ENCODE measurements around the gene MEIS1.

Gene MEIS1

DNA sequence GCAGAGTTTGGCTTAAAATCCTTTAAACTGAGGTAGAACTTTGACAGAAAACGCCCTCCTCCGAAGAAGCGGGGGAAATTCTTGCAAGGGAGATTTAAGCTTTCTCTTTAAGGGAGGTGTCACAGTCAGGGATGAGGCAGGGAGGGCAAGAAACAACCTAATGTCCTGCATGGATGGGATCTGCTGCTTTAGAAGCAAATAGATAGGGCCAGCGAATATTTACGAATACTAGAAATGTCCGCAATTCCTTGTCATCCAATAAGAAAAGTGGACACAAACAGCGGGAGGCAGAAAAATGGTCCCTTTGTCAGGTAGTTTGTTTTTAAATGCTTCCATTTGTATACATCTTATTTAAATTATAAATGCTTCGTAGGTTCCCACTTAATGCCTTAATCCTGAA lies 12.0 kb downstream of the MEIS1 start:
- H2AK5ac ChIP-seq (ENCODE audit: low read length) = no peak overlapping the region
- H3K4me3 ChIP-seq (ENCODE audit: low read depth, low read length) = no peak overlapping the region
- no peak overlapping the region for H2AFZ ChIP-seq (ENCODE audit: insufficient read depth, low read length, poor library complexity)
- H4K12ac ChIP-seq (ENCODE audit: low read depth, low read length) = no peak overlapping the region
- peaks cover 26% of the 10 kb centered on the region for H3K79me1 ChIP-seq (ENCODE audit: low read length)
- no peak overlapping the region for H4K91ac ChIP-seq (ENCODE audit: low read depth, low read length)
- H3K9me3 ChIP-seq (ENCODE audit: insufficient read depth, low read depth, low read length) = no peaks in the 10 kb centered on the region
- peaks cover 16% of the 10 kb centered on the region for H3K79me2 ChIP-seq (ENCODE audit: control insufficient read depth, insufficient read depth, low read length, poor library complexity)
- DNase-seq = no peak
- peak overlapping the region; percentile 46 for H3K4me2 ChIP-seq (ENCODE audit: low read length)
- H3K4ac ChIP-seq (ENCODE audit: low read depth, low read length) = no peak overlapping the region
- no peak overlapping the region for H3K23ac ChIP-seq (ENCODE audit: low read length)
- peaks cover 5 to 7% of the 10 kb centered on the region in 2 experiments for H3K36me3 ChIP-seq (ENCODE audit: control insufficient read depth in 1 of 2, insufficient read depth in 2 of 2, low read length in 2 of 2)
- no peak overlapping the region for H2BK5ac ChIP-seq (ENCODE audit: low read depth, low read length, poor library complexity)
- H3K14ac ChIP-seq (ENCODE audit: low read length) = no peak overlapping the region
- no peak overlapping the region for H4K8ac ChIP-seq (ENCODE audit: low read depth, low read length)
- no peak overlapping the region for H2BK12ac ChIP-seq (ENCODE audit: low read length)
- H2BK120ac ChIP-seq (ENCODE audit: insufficient read depth, low read length, poor library complexity) = no peak overlapping the region
- WGBS (ENCODE audit: extremely low coverage, insufficient coverage, insufficient read length) = no CpG with 5 or more reads among the region's 8 CpGs
- H3K27ac ChIP-seq (ENCODE audit: low read depth, low read length) = no peak overlapping the region
- peaks cover 21 to 26% of the 10 kb centered on the region in 2 experiments for H3K4me1 ChIP-seq (ENCODE audit: control insufficient read depth in 1 of 2, insufficient read depth in 2 of 2, low read length in 2 of 2)
- no peak overlapping the region for H3K9ac ChIP-seq (ENCODE audit: low read length)
- H3K27me3 ChIP-seq (ENCODE audit: insufficient read depth, low read length) = no peaks in the 10 kb centered on the region
- H3K18ac ChIP-seq (ENCODE audit: low read length) = no peak overlapping the region

DNA sequence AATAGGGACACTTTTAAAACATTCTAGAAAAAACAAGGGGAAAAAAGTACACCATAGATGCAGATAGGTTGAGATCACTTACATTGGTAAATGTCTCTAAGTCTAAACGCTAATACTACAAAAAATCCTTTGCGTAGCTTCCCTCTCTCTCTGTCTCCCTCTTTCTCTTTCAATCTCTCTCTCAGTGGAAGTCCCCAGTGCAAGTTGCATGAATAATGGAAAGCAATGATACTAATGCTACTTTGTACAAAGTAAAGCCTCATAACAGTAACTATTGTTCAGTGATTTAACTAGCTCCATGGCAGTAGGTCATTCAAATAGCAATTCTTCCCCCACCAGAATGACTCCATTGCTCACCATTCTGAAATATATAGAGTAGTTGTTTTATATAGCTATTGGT lies 12.8 kb downstream of the MEIS1 start:
- Histone ChIP-seq H4K91ac (ENCODE audit: low read depth, low read length) (no peak overlapping the region), H4K8ac (ENCODE audit: low read depth, low read length) (no peak overlapping the region), H3K18ac (ENCODE audit: low read length) (no peak overlapping the region), H3K4ac (ENCODE audit: low read depth, low read length) (no peak overlapping the region), H2BK12ac (ENCODE audit: low read length) (no peak overlapping the region), H3K4me2 (ENCODE audit: low read length) (no peak overlapping the region), H3K9me3 (ENCODE audit: insufficient read depth, low read depth, low read length) (no peaks in the 10 kb centered on the region), H3K79me2 (ENCODE audit: control insufficient read depth, insufficient read depth, low read length, poor library complexity) (peaks cover 16% of the 10 kb centered on the region), H4K12ac (ENCODE audit: low read depth, low read length) (no peak overlapping the region), H3K23ac (ENCODE audit: low read length) (no peak overlapping the region), H3K14ac (ENCODE audit: low read length) (no peak overlapping the region), H3K36me3 (ENCODE audit: control insufficient read depth in 1 of 2, insufficient read depth in 2 of 2, low read length in 2 of 2) (peaks cover 5 to 7% of the 10 kb centered on the region in 2 experiments), H3K4me1 (ENCODE audit: control insufficient read depth in 1 of 2, insufficient read depth in 2 of 2, low read length in 2 of 2) (peaks cover 21 to 26% of the 10 kb centered on the region in 2 experiments), H3K4me3 (ENCODE audit: low read depth, low read length) (no peak overlapping the region), H2BK120ac (ENCODE audit: insufficient read depth, low read length, poor library complexity) (no peak overlapping the region), H3K79me1 (ENCODE audit: low read length) (peaks cover 26% of the 10 kb centered on the region), H3K9ac (ENCODE audit: low read length) (no peak overlapping the region), H2AK5ac (ENCODE audit: low read length) (no peak overlapping the region), H2AFZ (ENCODE audit: insufficient read depth, low read length, poor library complexity) (no peak overlapping the region), H3K27me3 (ENCODE audit: insufficient read depth, low read length) (no peaks in the 10 kb centered on the region), H2BK5ac (ENCODE audit: low read depth, low read length, poor library complexity) (no peak overlapping the region), H3K27ac (ENCODE audit: low read depth, low read length) (no peak overlapping the region)
- WGBS (ENCODE audit: extremely low coverage, insufficient coverage, insufficient read length) = no CpG with 5 or more reads among the region's 2 CpGs
- no peak for DNase-seq

DNA sequence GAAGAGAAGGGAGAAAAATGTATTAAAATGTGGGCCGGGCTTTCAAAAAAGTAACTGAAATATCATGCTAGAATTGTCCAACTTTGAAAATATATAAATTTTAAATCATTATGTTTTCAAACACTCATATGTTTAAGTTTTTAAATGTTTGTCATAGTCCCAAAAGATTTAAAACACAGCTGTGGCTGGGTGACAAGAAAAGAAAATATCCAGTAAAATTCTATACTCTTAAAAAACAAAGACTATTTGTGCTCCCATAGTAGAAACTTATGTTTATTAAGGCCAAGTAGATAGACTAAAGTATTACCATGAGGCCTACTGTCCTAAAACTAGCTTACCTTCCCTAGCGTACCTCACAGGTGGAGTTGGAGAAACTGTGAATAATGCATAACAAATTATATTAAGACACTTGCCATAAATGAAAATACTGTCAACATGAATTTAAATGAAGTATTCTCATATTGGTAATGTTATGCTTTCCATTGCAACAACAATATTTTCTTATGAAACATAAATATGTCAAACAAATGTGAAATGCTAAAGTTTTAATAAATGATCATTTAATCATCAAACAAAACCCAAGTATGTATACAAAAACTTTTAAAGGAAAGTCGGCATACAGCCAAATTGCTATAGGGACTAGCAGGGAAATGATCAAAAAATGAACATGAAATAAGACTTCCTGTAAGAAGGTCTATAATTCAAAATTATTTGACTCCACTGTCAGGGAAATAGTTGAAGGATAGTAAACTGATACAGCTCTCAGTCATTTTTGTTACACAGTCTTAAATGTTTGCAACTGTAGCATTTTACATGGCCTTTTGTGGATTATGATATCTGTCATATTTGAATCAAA lies 13.4 kb downstream of the MEIS1 start:
- no peak overlapping the region for H3K14ac ChIP-seq (ENCODE audit: low read length)
- no peak overlapping the region for H2BK5ac ChIP-seq (ENCODE audit: low read depth, low read length, poor library complexity)
- no peak overlapping the region for H3K4ac ChIP-seq (ENCODE audit: low read depth, low read length)
- peaks cover 16% of the 10 kb centered on the region for H3K79me2 ChIP-seq (ENCODE audit: control insufficient read depth, insufficient read depth, low read length, poor library complexity)
- no peak overlapping the region for H2AK5ac ChIP-seq (ENCODE audit: low read length)
- no peak overlapping the region for H4K91ac ChIP-seq (ENCODE audit: low read depth, low read length)
- H2BK12ac ChIP-seq (ENCODE audit: low read length) = no peak overlapping the region
- H3K4me2 ChIP-seq (ENCODE audit: low read length) = no peak overlapping the region
- no peak overlapping the region for H3K9ac ChIP-seq (ENCODE audit: low read length)
- H3K36me3 ChIP-seq (ENCODE audit: control insufficient read depth in 1 of 2, insufficient read depth in 2 of 2, low read length in 2 of 2) = peaks cover 5 to 7% of the 10 kb centered on the region in 2 experiments
- H3K4me3 ChIP-seq (ENCODE audit: low read depth, low read length) = no peak overlapping the region
- no peak overlapping the region for H3K23ac ChIP-seq (ENCODE audit: low read length)
- DNase-seq = no peak
- no peak overlapping the region for H3K18ac ChIP-seq (ENCODE audit: low read length)
- no peak overlapping the region for H4K8ac ChIP-seq (ENCODE audit: low read depth, low read length)
- H3K27me3 ChIP-seq (ENCODE audit: insufficient read depth, low read length) = no peaks in the 10 kb centered on the region
- no CpG with 5 or more reads among the region's 3 CpGs for WGBS (ENCODE audit: extremely low coverage, insufficient coverage, insufficient read length)
- no peak overlapping the region for H2BK120ac ChIP-seq (ENCODE audit: insufficient read depth, low read length, poor library complexity)
- no peak overlapping the region for H4K12ac ChIP-seq (ENCODE audit: low read depth, low read length)
- no peak overlapping the region for H2AFZ ChIP-seq (ENCODE audit: insufficient read depth, low read length, poor library complexity)
- H3K9me3 ChIP-seq (ENCODE audit: insufficient read depth, low read depth, low read length) = no peaks in the 10 kb centered on the region
- H3K4me1 ChIP-seq (ENCODE audit: control insufficient read depth in 1 of 2, insufficient read depth in 2 of 2, low read length in 2 of 2) = peaks cover 21 to 26% of the 10 kb centered on the region in 2 experiments
- H3K79me1 ChIP-seq (ENCODE audit: low read length) = peaks cover 26% of the 10 kb centered on the region
- no peak overlapping the region for H3K27ac ChIP-seq (ENCODE audit: low read depth, low read length)

DNA sequence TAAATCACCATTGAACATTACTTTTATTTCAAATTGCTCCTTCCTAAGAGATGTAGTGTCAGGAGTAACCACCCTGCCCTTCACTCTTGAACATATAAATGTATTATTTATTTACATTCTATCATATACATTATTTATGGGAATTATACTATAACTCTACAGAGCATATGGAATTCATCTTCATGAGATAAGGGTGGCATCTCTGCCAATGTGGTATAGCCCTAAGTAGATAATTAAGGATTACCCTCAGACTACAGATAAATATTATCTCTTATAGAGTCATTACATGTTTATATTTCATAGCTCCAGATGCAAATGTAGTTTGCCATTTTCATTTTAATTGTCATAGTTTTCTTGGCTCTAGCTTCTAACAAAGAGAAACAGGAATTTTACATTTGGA lies 17.3 kb downstream of the MEIS1 start:
- H4K12ac ChIP-seq (ENCODE audit: low read depth, low read length) = no peak overlapping the region

More for the DNA sequence above, 17.3 kb downstream of the MEIS1 start:
- H3K18ac ChIP-seq (ENCODE audit: low read length) = no peak overlapping the region
- H3K4me2 ChIP-seq (ENCODE audit: low read length) = no peak overlapping the region
- no peak overlapping the region for H3K4me3 ChIP-seq (ENCODE audit: low read depth, low read length)
- no peak overlapping the region for H3K27ac ChIP-seq (ENCODE audit: low read depth, low read length)
- H2BK120ac ChIP-seq (ENCODE audit: insufficient read depth, low read length, poor library complexity) = no peak overlapping the region
- no peak overlapping the region for H3K9ac ChIP-seq (ENCODE audit: low read length)
- H3K9me3 ChIP-seq (ENCODE audit: insufficient read depth, low read depth, low read length) = no peaks in the 10 kb centered on the region
- H3K79me2 ChIP-seq (ENCODE audit: control insufficient read depth, insufficient read depth, low read length, poor library complexity) = no peaks in the 10 kb centered on the region
- H4K91ac ChIP-seq (ENCODE audit: low read depth, low read length) = no peak overlapping the region
- H3K36me3 ChIP-seq (ENCODE audit: control insufficient read depth in 1 of 2, insufficient read depth in 2 of 2, low read length in 2 of 2) = peaks cover 3 to 11% of the 10 kb centered on the region in 2 experiments
- no peak overlapping the region for H4K8ac ChIP-seq (ENCODE audit: low read depth, low read length)
- no peaks in the 10 kb centered on the region for H3K27me3 ChIP-seq (ENCODE audit: insufficient read depth, low read length)
- no peak overlapping the region for H2AK5ac ChIP-seq (ENCODE audit: low read length)
- no peak overlapping the region for H2AFZ ChIP-seq (ENCODE audit: insufficient read depth, low read length, poor library complexity)
- no peak for DNase-seq
- H3K4me1 ChIP-seq (ENCODE audit: control insufficient read depth in 1 of 2, insufficient read depth in 2 of 2, low read length in 2 of 2) = no peaks in the 10 kb centered on the region
- H2BK5ac ChIP-seq (ENCODE audit: low read depth, low read length, poor library complexity) = no peak overlapping the region
- no peak overlapping the region for H2BK12ac ChIP-seq (ENCODE audit: low read length)
- no peak overlapping the region for H3K14ac ChIP-seq (ENCODE audit: low read length)
- H3K79me1 ChIP-seq (ENCODE audit: low read length) = no peaks in the 10 kb centered on the region
- H3K23ac ChIP-seq (ENCODE audit: low read length) = no peak overlapping the region
- H3K4ac ChIP-seq (ENCODE audit: low read depth, low read length) = no peak overlapping the region
